ENCODE data around the gene ABCG1.
"Not testable (repeated sequence)": the region's sequence is repeated elsewhere in the genome, so short reads cannot be mapped to it uniquely, and the experiment has no call there.

ABCG1 gene

GRCh38 chr21:42290505-42290904, 71.6 kb downstream of the ABCG1 start:
- no peak overlapping the region for H3K4me3 ChIP-seq (ENCODE audit: low read length)
- DNase-seq (ENCODE audit: low read depth), result no peak
- TF ChIP-seq CTCF (IDR thresholded peaks at IDR 0.05; ENCODE audit: insufficient read depth, low read depth, low read length, missing control alignments), result no peak

GRCh38 chr21:42291003-42291750, 72.2 kb downstream of the ABCG1 start:
- no peak overlapping the region for H3K4me3 ChIP-seq (ENCODE audit: low read length)
- no peak for DNase-seq (ENCODE audit: low read depth)
- no peak for TF ChIP-seq CTCF (IDR thresholded peaks at IDR 0.05; ENCODE audit: insufficient read depth, low read depth, low read length, missing control alignments)

- no peak overlapping the region for H3K4me3 ChIP-seq (ENCODE audit: low read length)
- DNase-seq (ENCODE audit: low read depth), result no peak
- no peak for TF ChIP-seq CTCF (IDR thresholded peaks at IDR 0.05; ENCODE audit: insufficient read depth, low read depth, low read length, missing control alignments)
Measured at GRCh38 chr21:42291751-42292562, 73.0 kb downstream of the ABCG1 start.

GRCh38 chr21:42292563-42293142, 73.7 kb downstream of the ABCG1 start:
- not testable (repeated sequence) for H3K4me3 ChIP-seq (ENCODE audit: low read length); DNase-seq (ENCODE audit: low read depth)

- no peak overlapping the region for H3K4me3 ChIP-seq (ENCODE audit: low read length)
- no peak for TF ChIP-seq CTCF (IDR thresholded peaks at IDR 0.05; ENCODE audit: insufficient read depth, low read depth, low read length, missing control alignments)
- DNase-seq (ENCODE audit: low read depth), result no peak
Measured at GRCh38 chr21:42293649-42294272, 74.8 kb downstream of the ABCG1 start.

- no peak for DNase-seq (ENCODE audit: low read depth)
- H3K4me3 ChIP-seq (ENCODE audit: low read length), result no peak overlapping the region
- no peak for TF ChIP-seq CTCF (IDR thresholded peaks at IDR 0.05; ENCODE audit: insufficient read depth, low read depth, low read length, missing control alignments)
Measured at GRCh38 chr21:42294273-42294880, 75.4 kb downstream of the ABCG1 start.

GRCh38 chr21:42295845-42296244, 76.9 kb downstream of the ABCG1 start:
- TF ChIP-seq CTCF (IDR thresholded peaks at IDR 0.05; ENCODE audit: insufficient read depth, low read depth, low read length, missing control alignments), result no peak
- H3K4me3 ChIP-seq (ENCODE audit: low read length), result no peak overlapping the region
- no peak for DNase-seq (ENCODE audit: low read depth)

Measured in epithelial cell of esophagus (primary cell).